Peyer's patch (tissue), 4 donors: ENCODE measurements around the gene SH3BGRL3. TPM values are rescaled to one million over a fixed set of nuclear protein-coding genes. Genes with fewer than 3 reads are reported as not detected.

Experiments
- DNase-seq, 3 donors: peaks; one replicate each; pipeline ENCODE4 v3.0.0-alpha.2; 2017 to 2019
- H3K27ac ChIP-seq, 4 donors: fragments of 200-600 bp; sonication (generic); one replicate each; pipeline ENCODE4 v1.5.1; 2016 to 2019
- H3K27me3 ChIP-seq, 2 donors: fragments of 200-600 bp; sonication (generic); one replicate each; pipeline ENCODE4 v1.5.1; 2019
- H3K36me3 ChIP-seq, 3 donors: fragments of 200-600 bp; sonication (generic); one replicate each; pipeline ENCODE4 v1.5.1; 2016 to 2019
- H3K4me1 ChIP-seq, 4 donors: fragments of 200-600 bp; sonication (generic); one replicate each; pipeline ENCODE4 v1.5.1; 2016 to 2019
- H3K4me3 ChIP-seq, 4 donors: fragments of 200-600 bp; sonication (generic); 1 replicate in 3 of 4; 2 replicates in 1 of 4; pipeline ENCODE4 v1.5.1; 2016 to 2019; ENCODE audit warnings: mild to moderate bottlenecking in 1 of 4
- H3K9me3 ChIP-seq, 4 donors: fragments of 200-600 bp; sonication (generic); one replicate each; pipeline ENCODE4 v1.5.1; 2016 to 2019; ENCODE audit warnings: mild to moderate bottlenecking in 1 of 4
- POLR2A ChIP-seq, 2 donors: fragments of 450-650 bp; IDR thresholded peaks; one replicate each; pipeline ENCODE4 v1.5.1; 2017; ENCODE audit warnings: antibody characterized with exemption in 2 of 2, mild to moderate bottlenecking in 2 of 2, moderate library complexity in 2 of 2
- total RNA-seq, 4 donors: library from RNA; depleted of rRNA; stranded (reverse); fragments of >200 nt; gene quantifications; one replicate each; pipeline ENCODE4 v1.1.0, GENCODE V29; 2016
- TF ChIP-seq, protein P1 (sequence below), 6 experiments: fragments of 450-650 bp in 4 of 6; fragments of 200-600 bp in 2 of 6; sonication (generic) in 1 of 6; IDR thresholded peaks; one replicate each; pipeline ENCODE4 v1.5.1; 2017 to 2019; ENCODE audit warnings: antibody characterized with exemption in 6 of 6, mild to moderate bottlenecking in 3 of 6, moderate library complexity in 1 of 6

The SH3BGRL3 gene
- total RNA-seq, 4 donors from 2014 or later: 62.7 to 91.8 (median 89.6) TPM

DNA sequence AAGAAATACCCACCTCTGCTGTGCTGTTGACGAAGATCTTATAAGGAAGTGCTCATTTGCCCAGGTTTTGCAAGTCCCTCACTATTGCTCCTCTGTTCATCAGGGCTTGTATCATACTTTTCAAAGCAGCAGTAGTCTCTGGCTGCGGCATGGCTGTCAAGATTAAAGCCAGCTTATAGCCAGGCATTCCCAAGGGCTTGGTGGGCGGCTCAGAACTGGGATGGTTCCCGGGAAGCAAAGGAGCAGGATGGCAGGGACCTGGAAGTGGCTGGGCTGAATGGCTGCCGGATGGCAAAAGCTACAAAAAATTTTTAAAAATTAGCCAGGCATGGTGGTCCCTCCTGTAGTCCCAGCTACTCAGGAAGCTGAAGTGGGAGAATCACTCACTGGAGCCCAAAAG lies 16.7 kb upstream of the SH3BGRL3 start:
- H3K36me3 ChIP-seq: peaks cover 0 to 61% (median 0%) of the 10 kb centered on the region in 3 donors
- H3K27me3 ChIP-seq: no peaks in the 10 kb centered on the region
- DNase-seq: no peak
- H3K27ac ChIP-seq: no peak overlapping the region
- no peaks in the 10 kb centered on the region for H3K9me3 ChIP-seq
- TF ChIP-seq POLR2A (IDR thresholded peaks at IDR 0.05): no peak
- TF ChIP-seq, protein P1, sequence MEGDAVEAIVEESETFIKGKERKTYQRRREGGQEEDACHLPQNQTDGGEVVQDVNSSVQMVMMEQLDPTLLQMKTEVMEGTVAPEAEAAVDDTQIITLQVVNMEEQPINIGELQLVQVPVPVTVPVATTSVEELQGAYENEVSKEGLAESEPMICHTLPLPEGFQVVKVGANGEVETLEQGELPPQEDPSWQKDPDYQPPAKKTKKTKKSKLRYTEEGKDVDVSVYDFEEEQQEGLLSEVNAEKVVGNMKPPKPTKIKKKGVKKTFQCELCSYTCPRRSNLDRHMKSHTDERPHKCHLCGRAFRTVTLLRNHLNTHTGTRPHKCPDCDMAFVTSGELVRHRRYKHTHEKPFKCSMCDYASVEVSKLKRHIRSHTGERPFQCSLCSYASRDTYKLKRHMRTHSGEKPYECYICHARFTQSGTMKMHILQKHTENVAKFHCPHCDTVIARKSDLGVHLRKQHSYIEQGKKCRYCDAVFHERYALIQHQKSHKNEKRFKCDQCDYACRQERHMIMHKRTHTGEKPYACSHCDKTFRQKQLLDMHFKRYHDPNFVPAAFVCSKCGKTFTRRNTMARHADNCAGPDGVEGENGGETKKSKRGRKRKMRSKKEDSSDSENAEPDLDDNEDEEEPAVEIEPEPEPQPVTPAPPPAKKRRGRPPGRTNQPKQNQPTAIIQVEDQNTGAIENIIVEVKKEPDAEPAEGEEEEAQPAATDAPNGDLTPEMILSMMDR (IDR thresholded peaks at IDR 0.05): no peak
- no peaks in the 10 kb centered on the region for H3K4me1 ChIP-seq
- no peak overlapping the region for H3K4me3 ChIP-seq

DNA sequence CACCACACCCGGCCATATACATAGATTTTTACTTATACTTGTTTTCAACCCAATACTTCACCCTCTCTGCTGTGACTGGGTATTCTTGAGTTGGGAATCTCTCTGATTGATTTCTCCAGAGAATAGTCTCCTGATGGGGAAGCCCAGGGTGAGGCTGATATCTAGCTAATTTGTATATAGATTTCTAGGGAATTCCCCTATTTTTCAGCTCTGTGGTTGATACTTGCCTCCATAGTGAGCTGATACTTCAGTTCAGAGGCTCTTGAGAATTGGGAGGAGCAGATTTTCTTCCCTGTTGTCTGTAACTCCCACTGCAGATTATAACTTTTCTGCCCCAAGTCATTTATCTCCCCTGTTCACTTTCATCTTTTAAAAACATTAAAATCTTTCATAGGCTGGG lies 14.5 kb upstream of the SH3BGRL3 start:
- no peak for DNase-seq
- Histone ChIP-seq H3K4me1 (no peaks in the 10 kb centered on the region), H3K9me3 (peaks cover 0 to 7% (median 0%) of the 10 kb centered on the region in 4 donors), H3K4me3 (no peak overlapping the region), H3K36me3 (peaks cover 0 to 53% (median 0%) of the 10 kb centered on the region in 3 donors), H3K27ac (no peak overlapping the region), H3K27me3 (no peaks in the 10 kb centered on the region)
- TF ChIP-seq POLR2A (IDR thresholded peaks at IDR 0.05): no peak
- TF ChIP-seq, protein P1 (IDR thresholded peaks at IDR 0.05): no peak

DNA sequence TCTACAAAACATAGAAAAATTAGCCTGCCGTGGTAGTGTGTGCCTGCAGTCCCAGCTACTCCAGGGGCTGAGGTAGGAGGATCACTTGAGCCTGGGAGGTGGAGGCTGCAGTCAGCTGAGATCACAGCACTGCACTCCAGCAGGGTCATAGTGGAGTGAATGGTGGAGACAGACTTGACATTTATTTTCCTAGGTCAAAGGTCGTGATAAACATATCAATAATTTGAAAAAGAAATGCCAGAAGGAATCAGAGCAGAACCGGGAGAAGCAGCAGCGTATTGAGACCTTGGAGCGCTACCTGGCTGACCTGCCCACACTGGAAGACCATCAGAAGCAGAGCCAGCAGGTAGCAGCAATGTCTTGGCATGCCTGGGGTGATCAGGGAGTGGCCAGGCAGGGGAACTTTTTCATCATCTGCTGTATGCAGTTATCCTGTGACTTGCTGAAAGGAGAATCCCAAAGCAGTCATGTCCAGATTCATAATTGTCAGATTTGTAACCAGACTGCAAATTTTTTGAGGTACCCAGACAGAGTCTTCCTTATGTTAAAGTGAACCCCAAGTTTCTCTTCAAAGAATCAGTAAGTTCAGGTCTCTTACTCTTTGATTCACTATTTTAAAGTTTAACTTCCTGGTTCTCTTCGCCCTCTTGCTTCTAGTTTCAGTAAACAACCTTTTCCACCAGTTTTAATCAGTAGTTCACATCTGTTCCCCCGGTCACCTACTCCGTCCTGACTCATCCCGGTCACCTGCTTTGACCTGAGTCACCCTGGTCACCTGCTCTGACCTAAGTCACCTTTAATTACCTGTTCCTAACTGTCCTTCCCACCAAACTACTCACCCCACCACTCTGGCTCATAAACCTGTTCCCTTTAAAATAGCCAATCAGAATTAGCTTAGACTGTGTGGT lies 11.3 kb upstream of the SH3BGRL3 start:
- Histone ChIP-seq H3K4me3 (no peak overlapping the region), H3K9me3 (peaks cover 0 to 7% (median 0%) of the 10 kb centered on the region in 4 donors), H3K27ac (no peak overlapping the region), H3K36me3 (peaks cover 0 to 34% (median 0%) of the 10 kb centered on the region in 3 donors), H3K4me1 (no peaks in the 10 kb centered on the region), H3K27me3 (no peaks in the 10 kb centered on the region)
- TF ChIP-seq, protein P1 (IDR thresholded peaks at IDR 0.05): no peak
- no peak for TF ChIP-seq POLR2A (IDR thresholded peaks at IDR 0.05)
- DNase-seq: no peak

DNA sequence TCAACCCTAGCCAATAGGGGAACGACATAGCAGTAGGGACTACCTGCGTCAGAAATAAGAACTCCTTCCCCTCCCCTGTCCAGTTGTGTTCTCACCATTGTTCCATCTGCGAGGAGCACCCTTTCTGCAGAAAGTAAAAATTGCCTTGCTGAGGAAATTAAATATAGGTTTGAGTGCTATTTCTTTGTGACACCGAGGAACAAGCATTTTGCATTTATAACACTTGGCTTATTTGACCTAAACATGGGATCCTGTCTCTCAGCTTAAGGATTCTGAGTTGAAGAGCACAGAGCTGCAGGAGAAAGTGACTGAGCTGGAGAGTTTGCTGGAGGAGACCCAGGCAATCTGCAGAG lies 10.7 kb upstream of the SH3BGRL3 start:
- no peak for DNase-seq
- no peak overlapping the region for H3K4me3 ChIP-seq
- no peaks in the 10 kb centered on the region for H3K4me1 ChIP-seq
- H3K36me3 ChIP-seq: peaks cover 0 to 31% (median 0%) of the 10 kb centered on the region in 3 donors
- H3K9me3 ChIP-seq: peaks cover 0 to 7% (median 0%) of the 10 kb centered on the region in 4 donors
- no peaks in the 10 kb centered on the region for H3K27me3 ChIP-seq
- TF ChIP-seq, protein P1 (IDR thresholded peaks at IDR 0.05): no peak
- TF ChIP-seq POLR2A (IDR thresholded peaks at IDR 0.05): no peak
- no peak overlapping the region for H3K27ac ChIP-seq

DNA sequence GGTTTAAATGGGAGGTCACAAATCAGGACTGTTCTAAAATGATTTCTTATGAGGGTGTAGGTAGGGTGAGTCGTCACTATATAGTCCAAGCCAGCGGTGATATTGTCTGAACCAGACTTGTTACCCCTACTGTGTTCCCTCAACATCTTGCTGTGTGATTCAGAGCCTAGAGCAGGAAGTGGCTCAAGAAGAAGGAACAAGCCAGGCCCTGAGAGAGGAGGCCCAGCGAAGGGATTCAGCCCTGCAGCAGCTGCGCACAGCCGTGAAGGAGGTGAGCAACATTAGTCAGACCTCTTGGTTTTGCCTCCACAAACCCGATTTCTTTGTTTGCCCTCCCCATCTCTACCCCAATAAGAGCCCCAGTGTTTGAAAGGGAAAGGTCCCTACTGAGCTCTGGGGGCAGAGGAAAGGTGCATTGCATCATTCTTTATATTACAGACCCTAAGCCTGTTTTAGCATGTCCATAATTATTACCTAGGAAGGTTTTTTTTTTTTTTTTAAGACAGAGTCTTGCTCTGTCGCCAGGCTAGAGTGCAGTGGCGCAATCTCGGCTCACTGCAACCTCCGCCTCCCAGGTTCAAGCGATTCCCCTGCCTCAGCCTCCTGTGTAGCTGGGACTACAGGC lies 5.0 kb upstream of the SH3BGRL3 start:
- Histone ChIP-seq H3K4me1 (peaks cover 17 to 46% (median 31%) of the 10 kb centered on the region in 4 donors), H3K27ac (peak overlapping the region in 2 of 4 donors; percentile 63 to 92), H3K36me3 (peaks cover 0 to 8% (median 0%) of the 10 kb centered on the region in 3 donors), H3K9me3 (no peaks in the 10 kb centered on the region), H3K27me3 (no peaks in the 10 kb centered on the region), H3K4me3 (no peak overlapping the region)
- TF ChIP-seq, protein P1 (IDR thresholded peaks at IDR 0.05): no peak
- no peak for TF ChIP-seq POLR2A (IDR thresholded peaks at IDR 0.05)
- no peak for DNase-seq
